GM12872 (cell line): ENCODE results near the gene PBOV1.

Source experiments
- CTCF ChIP-seq: IDR thresholded peaks from 3 replicates; pipeline ENCODE4 v1.5.1; 2011; ENCODE audit warnings: low read depth, mild to moderate bottlenecking, low read length, moderate library complexity; ENCODE audit not compliant: insufficient read depth

Gene PBOV1

GRCh38 chr6:138238368-138238767, 20.1 kb upstream of the PBOV1 start:
- TF ChIP-seq CTCF = no peak

GRCh38 chr6:138237463-138237862, 19.2 kb upstream of the PBOV1 start:
- TF ChIP-seq CTCF = no peak

GRCh38 chr6:138235693-138236092, 17.4 kb upstream of the PBOV1 start:
- TF ChIP-seq CTCF = no peak

GRCh38 chr6:138235205-138235604, 16.9 kb upstream of the PBOV1 start:
- TF ChIP-seq CTCF = no peak

GRCh38 chr6:138234363-138234762, 16.1 kb upstream of the PBOV1 start:
- TF ChIP-seq CTCF = no peak

- TF ChIP-seq CTCF = no peak
Observed at GRCh38 chr6:138231381-138231886, 13.1 kb upstream of the PBOV1 start.

- no peak for TF ChIP-seq CTCF
Observed at GRCh38 chr6:138230759-138231380, 12.6 kb upstream of the PBOV1 start.
